ENCODE data around the gene ATP6V1B1. TPM values are rescaled to one million over a fixed set of nuclear protein-coding genes. Genes with fewer than 3 reads are reported as not detected.

ATP6V1B1 gene
- total RNA-seq, 4 donors from 2014 or later, result 0.97 to 1.2 TPM; not detected in 2

- no peak overlapping the region for H3K27ac ChIP-seq
- TF ChIP-seq POLR2A (IDR thresholded peaks at IDR 0.05) (no peak), CTCF (IDR thresholded peaks at IDR 0.05) (no peak)
- H3K36me3 ChIP-seq, result peaks cover 4 to 22% (median 6%) of the 10 kb centered on the region in 3 donors
- no peaks in the 10 kb centered on the region for H3K9me3 ChIP-seq
- intact Hi-C loops (cut with DNase I), result no loop called here
- DNase-seq, result no peak
- 92 to 94% methylated on average over 5 to 8 of the region's 14 CpGs for WGBS, 2 donors
- peaks cover 7 to 35% (median 12%) of the 10 kb centered on the region in 3 donors for H3K4me1 ChIP-seq
- no peaks in the 10 kb centered on the region for H3K27me3 ChIP-seq
- no peak overlapping the region for H3K4me3 ChIP-seq
Measured at GRCh38 chr2:70981866-70982810, 46.4 kb downstream of the ATP6V1B1 start.

- WGBS, 2 donors, result 87 to 98% methylated on average over 3 of the region's 3 CpGs
- Histone ChIP-seq H3K27ac (no peak overlapping the region), H3K9me3 (no peaks in the 10 kb centered on the region), H3K27me3 (no peaks in the 10 kb centered on the region), H3K4me3 (no peak overlapping the region), H3K36me3 (peaks cover 10 to 31% (median 10%) of the 10 kb centered on the region in 3 donors), H3K4me1 (peaks cover 6 to 33% (median 7%) of the 10 kb centered on the region in 3 donors)
- TF ChIP-seq POLR2A (IDR thresholded peaks at IDR 0.05) (no peak), CTCF (IDR thresholded peaks at IDR 0.05) (no peak)
- no peak for DNase-seq
- intact Hi-C loops (cut with DNase I), result no loop called here
Measured at GRCh38 chr2:70982971-70983370, 47.3 kb downstream of the ATP6V1B1 start.

GRCh38 chr2:70983506-70984227 lies 48.0 kb downstream of the ATP6V1B1 start:
- Histone ChIP-seq H3K27me3 (no peaks in the 10 kb centered on the region), H3K4me3 (no peak overlapping the region), H3K9me3 (no peaks in the 10 kb centered on the region), H3K36me3 (peaks cover 16 to 38% (median 17%) of the 10 kb centered on the region in 3 donors), H3K27ac (no peak overlapping the region), H3K4me1 (peaks cover 3 to 30% (median 6%) of the 10 kb centered on the region in 3 donors)
- DNase-seq, result no peak
- TF ChIP-seq CTCF (IDR thresholded peaks at IDR 0.05) (no peak), POLR2A (IDR thresholded peaks at IDR 0.05) (no peak)
- intact Hi-C loops (cut with DNase I), result no loop called here
- WGBS, 2 donors, result 87 to 92% methylated on average over 8 of the region's 8 CpGs

GRCh38 chr2:70984228-70984575 lies 48.5 kb downstream of the ATP6V1B1 start:
- DNase-seq, result no peak
- H3K27me3 ChIP-seq, result no peaks in the 10 kb centered on the region
- TF ChIP-seq CTCF (IDR thresholded peaks at IDR 0.05), result no peak
- TF ChIP-seq POLR2A (IDR thresholded peaks at IDR 0.05), result no peak
- H3K4me1 ChIP-seq, result peaks cover under 1 to 25% (median under 1%) of the 10 kb centered on the region in 3 donors
- H3K9me3 ChIP-seq, result no peaks in the 10 kb centered on the region
- H3K36me3 ChIP-seq, result peaks cover 21 to 43% (median 22%) of the 10 kb centered on the region in 3 donors
- no peak overlapping the region for H3K4me3 ChIP-seq
- 68 to 85% methylated on average over 3 of the region's 3 CpGs for WGBS, 2 donors
- intact Hi-C loops (cut with DNase I), result no loop called here
- no peak overlapping the region for H3K27ac ChIP-seq

Data from esophagus squamous epithelium (tissue), 5 donors.